HEK293 (cell line): ENCODE results near the gene DMAC2.

Experiments
- CTCF ChIA-PET: fragments of 350-600 bp; formaldehyde crosslinking; extraction: SDS; loops from one replicate; lab custom pipeline; 2021; ENCODE audit warnings: antibody characterized with exemption; lab: Yijun Ruan, JAX
- POLR2A ChIA-PET: fragments of 300-600 bp; formaldehyde crosslinking; extraction: SDS; loops from one replicate; lab custom pipeline; 2020; ENCODE audit warnings: antibody characterized with exemption, inconsistent platforms; lab: Yijun Ruan, JAX
- H3K27ac ChIP-seq: fragments of 200-500 bp; sonication (Bioruptor generic); 2 replicates; pipeline ENCODE4 v1.5.1; 2014; ENCODE audit warnings: low read depth, low read length, control low read depth, inconsistent platforms; ENCODE audit errors: extremely low read depth
- H3K36me3 ChIP-seq, 2 experiments: fragments of 200-500 bp in 1 of 2; sonication (Bioruptor generic) in 1 of 2; 1 replicate in 1 of 2; 2 replicates in 1 of 2; pipeline ENCODE4 v1.5.1; 2014 to 2017; ENCODE audit warnings: inconsistent platforms in 2 of 2, low read length in 2 of 2; ENCODE audit not compliant: control insufficient read depth in 2 of 2, insufficient read depth in 1 of 2
- H3K4me1 ChIP-seq: fragments of 200-500 bp; sonication (Bioruptor generic); 2 replicates; pipeline ENCODE4 v1.5.1; 2014; ENCODE audit warnings: mild to moderate bottlenecking, low read length, inconsistent platforms; ENCODE audit not compliant: control insufficient read depth, insufficient read depth
- H3K4me3 ChIP-seq: 2 replicates; pipeline ENCODE4 v1.5.1; 2011; ENCODE audit warnings: low read depth, mild to moderate bottlenecking, control low read depth, low read length, moderate library complexity
- H3K9me3 ChIP-seq: fragments of 200-500 bp; sonication (Bioruptor generic); 2 replicates; pipeline ENCODE4 v1.5.1; 2014; ENCODE audit warnings: low read depth, low read length, inconsistent platforms; ENCODE audit not compliant: control insufficient read depth, insufficient read depth
- HOXC10 ChIP-seq: sonication (generic); formaldehyde crosslinking; IDR thresholded peaks from 2 replicates; pipeline ENCODE4 v1.8.1; 2023; ENCODE audit warnings: mild to moderate bottlenecking, missing genetic modification reagents
- KLF16 ChIP-seq: fragments of 450-650 bp; formaldehyde crosslinking; IDR thresholded peaks from 2 replicates; pipeline ENCODE4 v1.5.1; 2017; ENCODE audit warnings: missing biosample characterization, missing genetic modification characterization
- RBAK ChIP-seq: fragments of 450-650 bp; formaldehyde crosslinking; IDR thresholded peaks from 2 replicates; pipeline ENCODE4 v1.5.1; 2016; ENCODE audit warnings: missing biosample characterization, missing genetic modification characterization
- ZFP69B ChIP-seq: fragments of 450-650 bp; formaldehyde crosslinking; IDR thresholded peaks from 2 replicates; pipeline ENCODE4 v1.5.1; 2016; ENCODE audit warnings: missing biosample characterization, missing genetic modification characterization
- ZIC2 ChIP-seq: fragments of 450-650 bp; formaldehyde crosslinking; IDR thresholded peaks from 2 replicates; pipeline ENCODE4 v1.5.1; 2016; ENCODE audit warnings: missing biosample characterization, missing genetic modification characterization
- ZNF132 ChIP-seq: fragments of 450-650 bp; formaldehyde crosslinking; IDR thresholded peaks from 2 replicates; pipeline ENCODE4 v1.5.1; 2017; ENCODE audit warnings: missing biosample characterization, missing genetic modification characterization, borderline replicate concordance
- ZNF157 ChIP-seq: fragments of 450-650 bp; formaldehyde crosslinking; IDR thresholded peaks from 2 replicates; pipeline ENCODE4 v1.5.1; 2016; ENCODE audit warnings: missing biosample characterization, missing genetic modification characterization
- ZNF266 ChIP-seq: fragments of 450-650 bp; formaldehyde crosslinking; IDR thresholded peaks from 2 replicates; pipeline ENCODE4 v1.5.1; 2016; ENCODE audit warnings: missing biosample characterization, missing genetic modification characterization, low read depth
- ZNF274 ChIP-seq, 2 experiments: fragments of 200-500 bp in 1 of 2; fragments of 450-650 bp in 1 of 2; sonication (Bioruptor generic) in 1 of 2; formaldehyde crosslinking in 1 of 2; IDR thresholded peaks; 2 replicates each; pipeline versions ENCODE4 v1.5.1 to v1.6.1; 2014 to 2016; ENCODE audit warnings: borderline replicate concordance in 1 of 2, inconsistent platforms in 1 of 2, low read length in 1 of 2, missing biosample characterization in 1 of 2, missing genetic modification characterization in 1 of 2
- ZNF518A ChIP-seq: fragments of 450-650 bp; formaldehyde crosslinking; conservative IDR thresholded peaks from 2 replicates; pipeline ENCODE4 v1.5.1; 2016; ENCODE audit warnings: low read depth, missing biosample characterization, missing genetic modification characterization
- ZNF596 ChIP-seq: fragments of 450-650 bp; IDR thresholded peaks from 2 replicates; pipeline ENCODE4 v1.5.0; 2018; ENCODE audit warnings: missing biosample characterization, mild to moderate bottlenecking, missing genetic modification characterization, moderate library complexity
- ZNF660 ChIP-seq: fragments of 450-650 bp; IDR thresholded peaks from 2 replicates; pipeline ENCODE4 v1.5.1; 2018; ENCODE audit warnings: missing biosample characterization, mild to moderate bottlenecking, missing genetic modification characterization
- ZXDB ChIP-seq: fragments of 450-650 bp; formaldehyde crosslinking; IDR thresholded peaks from 2 replicates; pipeline ENCODE4 v1.5.1; 2016; ENCODE audit warnings: missing biosample characterization, missing genetic modification characterization

DMAC2 gene

GRCh38 chr19:41413947-41414346 lies 25.8 kb downstream of the DMAC2 start:
- CTCF ChIA-PET = interaction anchor here (0.6 kb wide), 1 partner anchor 32 kb away, joined by 3 read pairs; no protein-coding TSS in a partner anchor
- TF ChIP-seq RBAK (tag by site-specific recombination) = no peak
- TF ChIP-seq ZNF660 = no peak
- no peak for TF ChIP-seq KLF16 (tag by site-specific recombination)
- TF ChIP-seq ZNF518A (tag by site-specific recombination) = no peak
- no peak for TF ChIP-seq ZNF596 (tag by site-specific recombination)
- no peak for TF ChIP-seq ZNF274 (IDR thresholded peaks at IDR 0.05; ENCODE audit: low read length)
- no peak for TF ChIP-seq ZNF274 (tag by site-specific recombination; IDR thresholded peaks at IDR 0.05; ENCODE audit: borderline replicate concordance)
- TF ChIP-seq ZXDB (tag by site-specific recombination) = no peak
- no peak for TF ChIP-seq HOXC10 (CRISPR knock-in tag)
- no peak for TF ChIP-seq ZNF266 (tag by site-specific recombination)
- H3K36me3 ChIP-seq = peaks cover 20 to 30% of the 10 kb centered on the region in 2 experiments
- H3K4me1 ChIP-seq = peaks cover 5% of the 10 kb centered on the region; the same call in 1 of the 2 replicates
- POLR2A ChIA-PET = interaction anchor here (0.5 kb wide), 1 partner anchor 35 kb away, joined by 3 read pairs; no protein-coding TSS in a partner anchor
- no peak overlapping the region for H3K4me3 ChIP-seq
- H3K9me3 ChIP-seq = no peaks in the 10 kb centered on the region
- no peak overlapping the region for H3K27ac ChIP-seq

GRCh38 chr19:41412953-41413352 lies 26.8 kb downstream of the DMAC2 start:
- POLR2A ChIA-PET = interaction anchor here (1.3 kb wide), 1 partner anchor 26 kb away, joined by 4 read pairs; the partner anchor contains the start of gene DMAC2
- CTCF ChIA-PET = no interaction called here
- H3K36me3 ChIP-seq = peaks cover 13 to 26% of the 10 kb centered on the region in 2 experiments; a peak in 2 of 3 replicates
- TF ChIP-seq ZNF157 (tag by site-specific recombination) = no peak
- TF ChIP-seq, all 188 proteins: peak for 0
- no peak overlapping the region for H3K4me3 ChIP-seq
- H3K4me1 ChIP-seq = peaks cover 5% of the 10 kb centered on the region; the same call in 1 of the 2 replicates
- no peaks in the 10 kb centered on the region for H3K9me3 ChIP-seq
- H3K27ac ChIP-seq = no peak overlapping the region

- Histone ChIP-seq H3K36me3 (peaks cover 9 to 22% of the 10 kb centered on the region in 2 experiments; a peak in 2 of 3 replicates), H3K4me1 (peaks cover 5% of the 10 kb centered on the region; the same call in 1 of the 2 replicates), H3K4me3 (no peak overlapping the region), H3K9me3 (no peaks in the 10 kb centered on the region), H3K27ac (no peak overlapping the region)
- TF ChIP-seq ZIC2 (tag by site-specific recombination) (peak; percentile 28; the same call in 1 of the 2 replicates), ZNF132 (tag by site-specific recombination) (no peak), ZFP69B (tag by site-specific recombination) (no peak)
- POLR2A ChIA-PET = interaction anchor here (1.3 kb wide), 1 partner anchor 27 kb away, joined by 4 read pairs; the partner anchor contains the start of gene DMAC2
- CTCF ChIA-PET = no interaction called here
Measured at GRCh38 chr19:41411968-41412265, 27.8 kb downstream of the DMAC2 start.
